GM19372 (cell line): ENCODE results near the gene HDAC9.
"Not testable (repeated sequence)": the region's sequence is repeated elsewhere in the genome, so short reads cannot be mapped to it uniquely, and the experiment has no call there.

ENCODE experiments used
- ATAC-seq: cut with Tn5 transposase; IDR thresholded peaks from one replicate; pipeline ENCODE4 v1.9.1; 2021; ENCODE audit warnings: mild to moderate bottlenecking, low read depth, moderate library complexity; ENCODE audit not compliant: unreplicated experiment

HDAC9 gene

GRCh38 chr7:18698258-18698734 is 202.7 kb downstream of the HDAC9 start:
- ATAC-seq: no peak

- no peak for ATAC-seq
These were observed 204.6 kb downstream of the HDAC9 start for GRCh38 chr7:18700147-18700546.

GRCh38 chr7:18702071-18702829 is 206.7 kb downstream of the HDAC9 start:
- ATAC-seq: no peak

- ATAC-seq: no peak
These were observed 208.1 kb downstream of the HDAC9 start for GRCh38 chr7:18703685-18704084.

GRCh38 chr7:18706670-18707069 is 211.1 kb downstream of the HDAC9 start:
- no peak for ATAC-seq

GRCh38 chr7:18708204-18708603 is 212.7 kb downstream of the HDAC9 start:
- no peak for ATAC-seq

- no peak for ATAC-seq
These were observed 220.4 kb downstream of the HDAC9 start for GRCh38 chr7:18715988-18716387.

GRCh38 chr7:18721429-18721828 is 225.9 kb downstream of the HDAC9 start:
- no peak for ATAC-seq

- ATAC-seq: no peak
These were observed 228.8 kb downstream of the HDAC9 start for GRCh38 chr7:18724318-18724717.

GRCh38 chr7:18727115-18727870 is 231.7 kb downstream of the HDAC9 start:
- ATAC-seq: no peak

GRCh38 chr7:18736012-18736411 is 240.5 kb downstream of the HDAC9 start:
- ATAC-seq: not testable (repeated sequence)

GRCh38 chr7:18740579-18740988 is 245.0 kb downstream of the HDAC9 start:
- ATAC-seq: no peak

- ATAC-seq: no peak
These were observed 258.5 kb downstream of the HDAC9 start for GRCh38 chr7:18753972-18754610.

- ATAC-seq: no peak
These were observed 259.2 kb downstream of the HDAC9 start for GRCh38 chr7:18754766-18755165.

- ATAC-seq: no peak
These were observed 260.2 kb downstream of the HDAC9 start for GRCh38 chr7:18755793-18756192.

- ATAC-seq: no peak
These were observed 261.0 kb downstream of the HDAC9 start for GRCh38 chr7:18756378-18757050.

- no peak for ATAC-seq
These were observed 264.5 kb downstream of the HDAC9 start for GRCh38 chr7:18760046-18760445.

GRCh38 chr7:18760631-18761445 is 265.3 kb downstream of the HDAC9 start:
- no peak for ATAC-seq

- ATAC-seq: no peak
These were observed 266.6 kb downstream of the HDAC9 start for GRCh38 chr7:18762189-18762588.

- ATAC-seq: no peak
These were observed 272.7 kb downstream of the HDAC9 start for GRCh38 chr7:18768256-18768655.
